GM12864 (cell line): ENCODE measurements around the gene CAP2.

Experiments
- DNase-seq: peaks from one replicate; pipeline ENCODE4 v3.0.0-alpha.2; 2011; ENCODE audit warnings: low read depth
- H3K4me3 ChIP-seq: 2 replicates; pipeline ENCODE4 v1.5.1; 2011; ENCODE audit warnings: mild to moderate bottlenecking, low read depth, low read length, control low read depth
- TF ChIP-seq, protein P1 (sequence below): IDR thresholded peaks from 2 replicates; pipeline ENCODE4 v1.5.1; 2011; ENCODE audit warnings: low read depth, mild to moderate bottlenecking, moderate library complexity, low read length, control low read depth, inconsistent platforms; ENCODE audit errors: missing control alignments

The CAP2 gene

DNA sequence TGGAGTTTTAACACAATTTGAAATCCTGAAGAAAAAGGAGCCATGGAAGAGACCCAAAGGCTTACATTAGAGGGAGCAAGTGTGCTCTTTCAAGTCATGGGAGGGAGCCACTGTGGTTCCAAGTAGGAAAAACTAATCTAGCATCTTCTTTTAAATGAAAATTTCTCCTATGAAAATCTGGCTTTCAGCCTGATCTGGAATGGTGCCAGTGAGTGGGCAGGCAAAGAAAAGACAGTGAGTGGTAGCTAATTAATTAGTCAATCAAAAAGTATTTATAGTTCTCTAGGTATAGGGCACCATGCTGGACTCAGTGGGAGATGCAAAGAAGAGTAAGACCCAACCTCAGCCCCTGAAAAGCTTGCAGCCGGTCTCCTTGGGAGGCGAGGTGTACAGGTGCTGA, 21.9 kb downstream of the CAP2 start:
- DNase-seq = no peak
- TF ChIP-seq, protein P1, sequence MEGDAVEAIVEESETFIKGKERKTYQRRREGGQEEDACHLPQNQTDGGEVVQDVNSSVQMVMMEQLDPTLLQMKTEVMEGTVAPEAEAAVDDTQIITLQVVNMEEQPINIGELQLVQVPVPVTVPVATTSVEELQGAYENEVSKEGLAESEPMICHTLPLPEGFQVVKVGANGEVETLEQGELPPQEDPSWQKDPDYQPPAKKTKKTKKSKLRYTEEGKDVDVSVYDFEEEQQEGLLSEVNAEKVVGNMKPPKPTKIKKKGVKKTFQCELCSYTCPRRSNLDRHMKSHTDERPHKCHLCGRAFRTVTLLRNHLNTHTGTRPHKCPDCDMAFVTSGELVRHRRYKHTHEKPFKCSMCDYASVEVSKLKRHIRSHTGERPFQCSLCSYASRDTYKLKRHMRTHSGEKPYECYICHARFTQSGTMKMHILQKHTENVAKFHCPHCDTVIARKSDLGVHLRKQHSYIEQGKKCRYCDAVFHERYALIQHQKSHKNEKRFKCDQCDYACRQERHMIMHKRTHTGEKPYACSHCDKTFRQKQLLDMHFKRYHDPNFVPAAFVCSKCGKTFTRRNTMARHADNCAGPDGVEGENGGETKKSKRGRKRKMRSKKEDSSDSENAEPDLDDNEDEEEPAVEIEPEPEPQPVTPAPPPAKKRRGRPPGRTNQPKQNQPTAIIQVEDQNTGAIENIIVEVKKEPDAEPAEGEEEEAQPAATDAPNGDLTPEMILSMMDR = no peak
- H3K4me3 ChIP-seq = no peak overlapping the region

DNA sequence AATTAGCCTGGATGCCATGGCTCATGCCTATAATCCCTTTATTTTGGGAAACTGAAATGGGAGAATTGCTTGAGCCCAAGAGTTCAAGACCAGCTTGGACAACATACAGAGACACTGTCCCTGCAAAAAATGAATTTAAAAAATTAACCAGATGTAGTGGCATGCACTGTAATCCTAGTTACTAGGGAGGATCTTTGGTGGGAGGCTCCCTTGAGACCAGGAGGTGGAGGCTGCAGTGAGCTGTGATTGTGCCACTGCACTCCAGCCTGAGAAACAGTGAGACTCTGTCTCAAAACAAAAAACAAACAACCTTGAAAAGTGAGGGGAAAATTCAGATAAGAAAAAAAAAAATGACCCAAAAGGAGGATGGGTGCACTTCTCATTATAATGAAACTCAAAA, 23.4 kb downstream of the CAP2 start:
- DNase-seq = no peak
- TF ChIP-seq, protein P1 = no peak
- no peak overlapping the region for H3K4me3 ChIP-seq

DNA sequence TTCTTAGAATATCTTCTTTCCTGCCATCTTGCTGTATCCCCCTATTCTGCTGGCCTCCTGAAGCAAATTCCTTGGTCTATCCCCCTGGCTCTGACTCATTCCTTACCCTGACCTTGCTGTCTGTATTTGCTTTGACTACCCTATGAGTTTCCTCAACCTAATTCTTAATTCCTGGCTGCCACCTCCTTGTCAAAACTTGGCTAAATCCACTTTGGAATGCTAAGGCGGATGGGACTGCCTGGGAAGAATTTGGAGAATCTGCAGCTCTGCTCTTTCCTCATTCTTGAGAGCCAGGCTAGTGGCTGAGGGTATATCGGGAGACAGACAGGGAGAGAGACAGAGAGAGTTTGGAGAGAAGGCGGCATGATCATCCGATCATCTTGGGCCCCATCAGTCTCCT, 24.4 kb downstream of the CAP2 start:
- DNase-seq = no peak
- no peak overlapping the region for H3K4me3 ChIP-seq
- TF ChIP-seq, protein P1 = no peak

DNA sequence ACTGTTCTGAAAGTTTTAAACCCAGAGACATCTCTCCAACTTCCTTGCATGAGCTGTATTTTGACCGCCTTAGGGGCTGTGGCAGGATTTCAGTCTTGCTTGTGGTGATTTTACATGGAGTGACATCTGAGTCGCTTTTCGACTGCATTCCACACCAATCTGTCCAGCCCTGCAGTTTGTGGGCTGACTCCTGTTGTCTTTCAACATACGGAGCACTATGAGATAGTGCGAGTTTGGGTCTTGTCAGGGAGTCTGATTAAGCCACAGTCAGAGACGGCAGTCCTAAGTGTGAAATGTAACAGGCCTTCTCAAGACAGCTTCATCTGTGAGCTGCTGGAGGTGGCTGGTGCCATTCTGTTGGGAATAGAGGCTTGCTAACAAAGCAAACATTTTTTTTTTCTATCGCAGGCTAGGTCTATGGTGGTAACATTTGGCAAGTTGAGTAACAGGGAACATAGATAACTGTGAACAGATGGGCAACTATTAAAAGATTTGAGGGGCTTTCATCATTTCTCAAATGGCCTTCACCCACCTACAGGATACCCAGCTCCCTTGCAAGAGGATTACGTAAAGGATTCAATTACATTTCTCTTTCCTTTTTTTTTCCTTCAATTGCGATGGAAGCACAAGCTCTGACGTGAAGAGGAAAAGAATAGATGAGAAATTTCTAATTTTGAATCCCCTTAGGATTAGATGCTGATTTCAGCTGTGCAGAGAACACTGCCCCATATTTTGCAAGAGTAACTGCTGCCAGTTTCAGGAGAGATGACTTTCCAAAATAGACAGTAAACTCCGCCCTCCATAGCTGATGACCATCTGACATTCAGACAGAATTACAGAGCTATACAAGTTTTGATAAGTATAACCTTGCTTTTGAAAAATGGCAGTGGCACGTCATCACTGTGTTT, 25.1 kb downstream of the CAP2 start:
- H3K4me3 ChIP-seq = no peak overlapping the region
- TF ChIP-seq, protein P1 = no peak
- no peak for DNase-seq

DNA sequence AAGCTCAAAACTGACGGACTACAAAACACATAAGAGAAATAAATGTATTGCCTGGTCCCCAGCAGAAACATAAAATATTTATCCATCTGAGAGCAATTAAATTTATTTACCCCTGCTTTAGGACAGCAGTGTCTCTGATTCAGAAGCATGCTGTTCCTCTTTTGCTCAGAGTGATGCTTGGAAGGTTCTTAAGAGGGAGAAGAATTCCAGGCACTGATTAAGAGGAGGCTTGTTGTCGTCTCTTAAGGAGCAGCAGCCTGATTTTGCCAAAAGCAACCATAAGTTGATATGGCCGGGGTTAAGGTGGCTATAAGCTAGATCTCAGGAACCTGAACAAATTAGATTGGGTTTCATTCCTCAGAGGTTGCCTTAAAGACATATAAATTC, 25.8 kb downstream of the CAP2 start:
- H3K4me3 ChIP-seq = no peak overlapping the region
- no peak for DNase-seq
- TF ChIP-seq, protein P1 = no peak

DNA sequence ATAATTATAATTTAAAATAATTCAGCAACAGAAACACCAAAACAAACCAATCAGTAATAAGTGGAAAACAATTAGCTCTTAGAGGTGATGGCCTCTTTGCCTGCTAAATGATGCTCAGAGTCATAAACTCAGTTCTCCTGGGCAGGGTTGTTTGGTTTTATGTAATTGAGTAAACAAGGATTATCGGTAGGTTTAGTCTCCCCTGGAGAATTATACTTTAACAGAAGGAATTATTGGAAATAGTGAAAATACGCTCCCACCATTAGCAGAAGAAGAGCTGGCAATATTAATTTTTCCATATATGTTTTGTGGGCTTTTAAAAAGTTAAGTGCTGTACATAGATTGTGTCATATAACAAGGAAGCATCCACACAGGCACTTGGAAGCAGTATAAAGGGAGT, 27.0 kb downstream of the CAP2 start:
- no peak overlapping the region for H3K4me3 ChIP-seq
- TF ChIP-seq, protein P1 = no peak
- DNase-seq = no peak

DNA sequence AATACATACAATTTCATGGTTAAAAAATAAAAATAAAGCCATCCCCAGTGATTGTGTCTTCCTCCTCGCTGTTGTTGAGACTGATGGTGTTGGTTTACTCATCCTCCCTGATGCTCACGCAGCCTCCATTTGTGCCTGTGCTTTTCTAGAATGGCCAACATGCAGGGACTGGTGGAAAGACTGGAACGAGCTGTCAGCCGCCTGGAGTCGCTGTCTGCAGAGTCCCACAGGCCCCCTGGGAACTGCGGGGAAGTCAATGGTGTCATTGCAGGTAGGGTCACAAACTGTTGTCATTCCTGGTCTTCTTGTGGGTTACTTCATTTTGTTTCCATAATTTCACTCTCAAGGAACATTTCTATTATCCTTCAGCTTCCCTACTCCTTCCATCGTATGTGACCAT, 28.0 kb downstream of the CAP2 start:
- DNase-seq = no peak
- TF ChIP-seq, protein P1 = no peak
- no peak overlapping the region for H3K4me3 ChIP-seq
